Endothelial cell of umbilical vein (primary cell): Measurements from ENCODE around the gene NKD2. TPM values are rescaled to one million over a fixed set of nuclear protein-coding genes. Genes with fewer than 3 reads are reported as not detected.

ENCODE experiments used
- BruUV-seq: library from RNA; stranded (reverse); fragments of 400-500 nt; replicated peaks from 2 replicates; lab custom pipeline; 2021; lab: Mats Ljungman, UMichigan
- CTCF ChIA-PET: fragments of 300-600, 350-600 bp; sonication (Branson Sonifier 250); formaldehyde crosslinking; loops from one replicate; lab custom pipeline; 2021; ENCODE audit warnings: antibody characterized with exemption, inconsistent platforms; lab: Charles Lee
- POLR2A ChIA-PET: fragments of 300-600, 350-600 bp; sonication (Branson Sonifier 250); formaldehyde crosslinking; loops from one replicate; lab custom pipeline; 2021; ENCODE audit warnings: antibody characterized with exemption, inconsistent platforms; lab: Charles Lee
- DNase-seq: peaks from one replicate; pipeline ENCODE4 v3.0.0-alpha.2; 2011; ENCODE audit warnings: low read depth, low spot score
- FAIRE-seq: peaks from 2 replicates; lab custom pipeline; 2011; peaks lifted over from hg19 to GRCh38; lab: Jason Lieb, UNC
- H2AFZ ChIP-seq: 2 replicates; pipeline ENCODE4 v1.6.0; 2012; ENCODE audit warnings: low read depth, low read length, control low read depth, inconsistent platforms
- H3K27ac ChIP-seq: 2 replicates; pipeline ENCODE4 v1.5.1; 2011; ENCODE audit warnings: low read depth, mild to moderate bottlenecking, control low read depth, low read length, moderate library complexity; ENCODE audit not compliant: insufficient read depth
- H3K27me3 ChIP-seq, 2 experiments: 2 replicates each; pipeline versions ENCODE4 v1.6.0 to v1.6.1; 2011; ENCODE audit warnings: low read length in 2 of 2, mixed read lengths in 1 of 2; ENCODE audit not compliant: control insufficient read depth in 2 of 2, insufficient read depth in 2 of 2
- H3K36me3 ChIP-seq, 2 experiments: 2 replicates in 1 of 2; 3 replicates in 1 of 2; pipeline ENCODE4 v1.5.1; 2011; ENCODE audit warnings: low read length in 2 of 2, mild to moderate bottlenecking in 1 of 2, moderate library complexity in 1 of 2; ENCODE audit not compliant: control insufficient read depth in 2 of 2, insufficient read depth in 2 of 2; ENCODE audit errors: extremely low read depth in 1 of 2
- H3K4me1 ChIP-seq: 3 replicates; pipeline ENCODE4 v1.5.1; 2011; ENCODE audit warnings: mild to moderate bottlenecking, low read length; ENCODE audit not compliant: control insufficient read depth, insufficient read depth; ENCODE audit errors: extremely low read depth
- H3K4me2 ChIP-seq: 2 replicates; pipeline ENCODE4 v1.6.1; 2011; ENCODE audit warnings: low read length, control low read depth, mixed read lengths; ENCODE audit not compliant: insufficient read depth
- H3K4me3 ChIP-seq, 3 experiments: fragments of 200-600 bp in 1 of 3; sonication (generic), shearing (Covaris generic) in 1 of 3; replicated peaks in 1 of 3; 2 replicates each; pipeline ENCODE4 v1.5.1; 2011 to 2016; ENCODE audit warnings: control low read depth in 3 of 3, low read length in 3 of 3, mild to moderate bottlenecking in 2 of 3, inconsistent platforms in 1 of 3, low read depth in 1 of 3, moderate library complexity in 1 of 3; ENCODE audit not compliant: insufficient read depth in 1 of 3
- H3K79me2 ChIP-seq: 2 replicates; pipeline ENCODE4 v1.6.0; 2012; ENCODE audit warnings: low read length, inconsistent platforms; ENCODE audit not compliant: control insufficient read depth, insufficient read depth
- H3K9ac ChIP-seq: replicated peaks from 2 replicates; pipeline ENCODE3; 2011; ENCODE audit warnings: low read length, control low read depth; ENCODE audit not compliant: insufficient read depth; ENCODE audit errors: extremely low read depth
- H3K9me1 ChIP-seq: replicated peaks from 3 replicates; pipeline ENCODE4 v1.6.0; 2011; ENCODE audit warnings: mild to moderate bottlenecking, low read length; ENCODE audit not compliant: control insufficient read depth, insufficient read depth; ENCODE audit errors: extremely low read depth
- H3K9me3 ChIP-seq: replicated peaks from 2 replicates; pipeline ENCODE4 v1.5.1; 2012; ENCODE audit warnings: low read length, inconsistent platforms; ENCODE audit not compliant: control insufficient read depth, insufficient read depth
- H4K20me1 ChIP-seq: replicated peaks from 2 replicates; pipeline ENCODE3; 2011; ENCODE audit warnings: mild to moderate bottlenecking, low read length; ENCODE audit not compliant: control insufficient read depth, insufficient read depth; ENCODE audit errors: extremely low read depth
- EZH2 ChIP-seq: IDR thresholded peaks from 2 replicates; pipeline ENCODE4 v1.6.1; 2012; ENCODE audit warnings: borderline replicate concordance, low read depth, mild to moderate bottlenecking, moderate library complexity, low read length, inconsistent platforms; ENCODE audit not compliant: severe bottlenecking
- FOS ChIP-seq: IDR thresholded peaks from 2 replicates; pipeline ENCODE4 v1.6.1; 2011; ENCODE audit warnings: mild to moderate bottlenecking, low read length, moderate library complexity, borderline replicate concordance; ENCODE audit not compliant: insufficient read depth
- GATA2 ChIP-seq: IDR thresholded peaks from 2 replicates; pipeline ENCODE4 v1.7.0; 2011; ENCODE audit warnings: low read depth, mild to moderate bottlenecking, moderate library complexity, mixed read lengths, low read length; ENCODE audit not compliant: insufficient read length, insufficient read depth
- JUN ChIP-seq: IDR thresholded peaks from 2 replicates; pipeline ENCODE4 v1.6.1; 2011; ENCODE audit warnings: borderline replicate concordance, low read depth; ENCODE audit not compliant: insufficient read length, insufficient read depth
- MYC ChIP-seq: IDR thresholded peaks from one replicate; pipeline ENCODE4 v1.6.1; 2011; ENCODE audit warnings: mild to moderate bottlenecking, low read depth, low read length
- POLR2A ChIP-seq: IDR thresholded peaks from 2 replicates; pipeline ENCODE4 v1.6.1; 2012; ENCODE audit warnings: low read depth, mild to moderate bottlenecking, control low read depth, low read length
- POLR2AphosphoS5 ChIP-seq: IDR thresholded peaks from 2 replicates; pipeline ENCODE4 v1.6.1; 2012; ENCODE audit warnings: low read depth, mild to moderate bottlenecking, control low read depth, low read length, moderate library complexity; ENCODE audit not compliant: insufficient read depth
- dilution Hi-C: fragments of 300-500 bp; cut with MboI; formaldehyde crosslinking; loops from one replicate; pipeline ENCODE4 v1.15.0; 2019; ENCODE audit warnings: low sequenced_read_pairs; ENCODE audit not compliant: extremely low pct_ligation_motif_present
- intact Hi-C: fragments of 100-400 bp; cut with micrococcal nuclease; formaldehyde crosslinking; loops from one replicate; pipeline ENCODE4 v1.10.0; 2022
- polyA plus RNA-seq, 4 experiments: library from polyadenylated mRNA; depleted of rRNA in 3 of 4; stranded (reverse) in 3 of 4; unstranded in 1 of 4; fragments of >200 nt; gene quantifications; 2 replicates each; pipeline versions ENCODE4 v1.2.1 to v1.2.3, GENCODE V29; 2011 to 2012; ENCODE audit warnings: missing spikeins in 1 of 4
- total RNA-seq: library from RNA; stranded (reverse); gene quantifications from 2 replicates; pipeline ENCODE4 v1.2.3, GENCODE V29; 2021
- TF ChIP-seq, protein P1 (sequence below): IDR thresholded peaks from 2 replicates; pipeline ENCODE4 v1.6.1; 2011; ENCODE audit not compliant: insufficient read depth, insufficient read length
- TF ChIP-seq, protein P2 (sequence below), 2 donors: IDR thresholded peaks; 1 replicate in 1 of 2; 2 replicates in 1 of 2; pipeline ENCODE4 v1.5.1; 2011; ENCODE audit warnings: low read length in 2 of 2, mild to moderate bottlenecking in 2 of 2, moderate library complexity in 2 of 2, control low read depth in 1 of 2, inconsistent platforms in 1 of 2, low read depth in 1 of 2; ENCODE audit not compliant: insufficient read depth in 1 of 2; ENCODE audit errors: extremely low read depth in 1 of 2

Gene NKD2
- total and polyA plus RNA-seq, 2 donors (not counting 3 experiments of a cell fraction or from before 2014, with no cell fraction given) = 0.08 TPM; not detected in 1

DNA sequence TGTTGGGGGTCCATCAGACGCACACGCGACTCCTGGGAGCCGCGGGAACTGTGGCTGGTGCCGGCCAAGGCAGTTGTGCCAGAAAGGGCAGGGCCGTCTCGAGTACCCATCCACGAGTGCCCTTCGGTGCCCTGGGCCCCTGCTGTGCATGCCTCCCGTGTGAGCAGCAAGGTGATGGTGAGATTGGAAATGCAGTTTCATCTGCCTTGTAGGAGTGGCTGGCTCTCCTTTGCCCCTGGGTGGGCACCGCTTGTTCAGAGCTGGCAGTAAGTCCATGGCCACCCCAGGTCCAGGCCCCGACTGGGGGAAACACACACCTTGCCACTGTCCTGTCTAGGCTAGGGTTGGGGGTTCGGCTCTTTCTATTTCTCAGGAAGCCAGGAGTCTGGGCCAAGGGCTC lies 5.7 kb downstream of the NKD2 start:
- FAIRE-seq (no peak), DNase-seq (no peak)
- H3K27me3 ChIP-seq = peaks cover 15 to 16% of the 10 kb centered on the region in 2 experiments
- no peak for TF ChIP-seq JUN
- H3K79me2 ChIP-seq = no peaks in the 10 kb centered on the region
- H2AFZ ChIP-seq = no peak overlapping the region
- H3K4me3 ChIP-seq = no peak overlapping the region
- BruUV-seq = no TSS peak
- H3K9me3 ChIP-seq = no peaks in the 10 kb centered on the region
- dilution Hi-C loops = no loop called here
- no peak overlapping the region for H3K4me2 ChIP-seq
- ChIA-PET CTCF (no interaction called here), POLR2A (no interaction called here)
- no peaks in the 10 kb centered on the region for H3K9me1 ChIP-seq
- H4K20me1 ChIP-seq = no peaks in the 10 kb centered on the region
- H3K9ac ChIP-seq = no peak overlapping the region
- intact Hi-C loops = no loop called here
- no peaks in the 10 kb centered on the region for H3K4me1 ChIP-seq
- H3K27ac ChIP-seq = no peak overlapping the region
- H3K36me3 ChIP-seq = no peaks in the 10 kb centered on the region

DNA sequence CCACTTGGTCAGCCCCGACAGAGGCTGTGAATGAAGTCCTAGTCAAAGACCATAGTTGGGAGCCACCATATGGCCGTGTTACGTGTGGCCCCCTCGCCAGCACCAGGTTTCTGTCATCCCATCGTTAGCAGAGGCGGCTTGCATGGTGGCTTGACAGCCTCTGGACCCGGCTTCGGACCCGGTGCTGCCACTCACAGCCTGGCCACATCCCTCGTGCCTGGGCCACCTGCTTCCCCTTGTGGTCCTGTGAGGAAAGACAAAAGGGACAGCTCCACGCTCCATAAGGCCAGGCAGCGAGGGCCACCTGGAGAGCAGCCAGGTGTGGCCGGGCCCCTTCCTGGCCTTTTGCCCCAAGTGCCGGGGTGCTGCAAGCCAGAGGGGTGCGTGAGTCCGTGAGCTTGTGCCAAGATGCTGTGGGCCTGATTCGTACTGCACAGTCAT lies 6.2 kb downstream of the NKD2 start:
- DNase-seq = no peak
- H3K9ac ChIP-seq = no peak overlapping the region
- H3K36me3 ChIP-seq = no peaks in the 10 kb centered on the region
- no TSS peak for BruUV-seq
- H3K79me2 ChIP-seq = no peaks in the 10 kb centered on the region
- H3K9me1 ChIP-seq = no peaks in the 10 kb centered on the region
- no peak overlapping the region for H3K4me3 ChIP-seq
- no peaks in the 10 kb centered on the region for H3K4me1 ChIP-seq
- no peaks in the 10 kb centered on the region for H4K20me1 ChIP-seq
- dilution Hi-C loops (no loop called here), intact Hi-C loops (no loop called here)
- H3K27ac ChIP-seq = no peak overlapping the region
- FAIRE-seq = no peak
- no peaks in the 10 kb centered on the region for H3K9me3 ChIP-seq
- H3K27me3 ChIP-seq = peaks cover 11 to 12% of the 10 kb centered on the region in 2 experiments
- no peak overlapping the region for H3K4me2 ChIP-seq
- no peak overlapping the region for H2AFZ ChIP-seq
- POLR2A ChIA-PET = no interaction called here
- TF ChIP-seq POLR2AphosphoS5 (no peak), POLR2A (no peak), EZH2 (no peak), FOS (no peak), GATA2 (no peak), JUN (no peak), MYC (no peak)
- TF ChIP-seq, protein P1, sequence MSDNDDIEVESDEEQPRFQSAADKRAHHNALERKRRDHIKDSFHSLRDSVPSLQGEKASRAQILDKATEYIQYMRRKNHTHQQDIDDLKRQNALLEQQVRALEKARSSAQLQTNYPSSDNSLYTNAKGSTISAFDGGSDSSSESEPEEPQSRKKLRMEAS = no peak
- TF ChIP-seq, protein P2, sequence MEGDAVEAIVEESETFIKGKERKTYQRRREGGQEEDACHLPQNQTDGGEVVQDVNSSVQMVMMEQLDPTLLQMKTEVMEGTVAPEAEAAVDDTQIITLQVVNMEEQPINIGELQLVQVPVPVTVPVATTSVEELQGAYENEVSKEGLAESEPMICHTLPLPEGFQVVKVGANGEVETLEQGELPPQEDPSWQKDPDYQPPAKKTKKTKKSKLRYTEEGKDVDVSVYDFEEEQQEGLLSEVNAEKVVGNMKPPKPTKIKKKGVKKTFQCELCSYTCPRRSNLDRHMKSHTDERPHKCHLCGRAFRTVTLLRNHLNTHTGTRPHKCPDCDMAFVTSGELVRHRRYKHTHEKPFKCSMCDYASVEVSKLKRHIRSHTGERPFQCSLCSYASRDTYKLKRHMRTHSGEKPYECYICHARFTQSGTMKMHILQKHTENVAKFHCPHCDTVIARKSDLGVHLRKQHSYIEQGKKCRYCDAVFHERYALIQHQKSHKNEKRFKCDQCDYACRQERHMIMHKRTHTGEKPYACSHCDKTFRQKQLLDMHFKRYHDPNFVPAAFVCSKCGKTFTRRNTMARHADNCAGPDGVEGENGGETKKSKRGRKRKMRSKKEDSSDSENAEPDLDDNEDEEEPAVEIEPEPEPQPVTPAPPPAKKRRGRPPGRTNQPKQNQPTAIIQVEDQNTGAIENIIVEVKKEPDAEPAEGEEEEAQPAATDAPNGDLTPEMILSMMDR (IDR thresholded peaks at IDR 0.05; ENCODE audit: extremely low read depth in 1 of 2, insufficient read depth in 1 of 2, low read depth in 1 of 2, low read length in 2 of 2) = no peak
- CTCF ChIA-PET = no interaction called here
